ENCODE measurements around the gene NPBWR2. TPM values are rescaled to one million over a fixed set of nuclear protein-coding genes. Genes with fewer than 3 reads are reported as not detected.

NPBWR2 gene
- polyA plus RNA-seq, 1 donor (not counting 4 experiments of a cell fraction or from before 2014, with no cell fraction given): not detected

DNA sequence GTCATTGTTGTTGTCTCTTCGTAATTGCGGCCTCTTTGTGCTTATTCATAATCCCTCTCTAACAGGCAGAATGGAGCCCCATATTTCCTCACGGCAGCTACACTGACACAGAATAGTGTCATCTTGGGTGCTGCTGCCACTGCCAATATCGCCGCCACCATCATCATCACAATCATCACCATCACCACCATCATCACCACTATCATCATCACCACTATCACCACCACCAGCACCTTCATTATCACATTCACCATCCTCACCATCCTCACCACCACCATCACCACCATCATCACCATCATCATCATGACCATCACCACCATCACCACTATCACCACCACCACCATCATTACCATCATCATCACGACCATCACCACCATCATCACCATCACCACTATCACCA, 10.8 kb downstream of the NPBWR2 start:
- Histone ChIP-seq H3K27me3 (ENCODE audit: control insufficient read depth, extremely low read depth, insufficient read depth, low read length) (peaks cover 25% of the 10 kb centered on the region), H3K4me1 (ENCODE audit: control insufficient read depth, extremely low read depth, insufficient read depth, low read length) (no peaks in the 10 kb centered on the region), H3K9me3 (ENCODE audit: control insufficient read depth, low read depth, low read length) (no peaks in the 10 kb centered on the region), H3K27ac (ENCODE audit: control insufficient read depth, insufficient read depth, low read length) (no peak overlapping the region), H3K4me3 (ENCODE audit: control insufficient read depth in 2 of 3, extremely low read depth in 1 of 3, insufficient read depth in 2 of 3, low read depth in 1 of 3, low read length in 3 of 3) (no peak overlapping the region), H3K79me2 (ENCODE audit: control insufficient read depth, insufficient read depth, low read length) (no peaks in the 10 kb centered on the region), H3K36me3 (ENCODE audit: control insufficient read depth in 2 of 2, extremely low read depth in 1 of 2, insufficient read depth in 2 of 2, low read length in 2 of 2) (no peaks in the 10 kb centered on the region), H2AFZ (ENCODE audit: control insufficient read depth, low read length) (no peak overlapping the region), H3K4me2 (ENCODE audit: control insufficient read depth, extremely low read depth, insufficient read depth, low read depth, low read length) (no peak overlapping the region), H4K20me1 (ENCODE audit: control insufficient read depth, extremely low read depth, insufficient read depth, low read length) (no peaks in the 10 kb centered on the region), H3K9me1 (ENCODE audit: control insufficient read depth, extremely low read depth, insufficient read depth, low read length) (no peaks in the 10 kb centered on the region), H3K9ac (ENCODE audit: control insufficient read depth, extremely low read depth, insufficient read depth, low read length) (no peak overlapping the region)
- TF ChIP-seq EZH2 (IDR thresholded peaks at IDR 0.05; ENCODE audit: low read length): no peak
- TF ChIP-seq, protein P1, sequence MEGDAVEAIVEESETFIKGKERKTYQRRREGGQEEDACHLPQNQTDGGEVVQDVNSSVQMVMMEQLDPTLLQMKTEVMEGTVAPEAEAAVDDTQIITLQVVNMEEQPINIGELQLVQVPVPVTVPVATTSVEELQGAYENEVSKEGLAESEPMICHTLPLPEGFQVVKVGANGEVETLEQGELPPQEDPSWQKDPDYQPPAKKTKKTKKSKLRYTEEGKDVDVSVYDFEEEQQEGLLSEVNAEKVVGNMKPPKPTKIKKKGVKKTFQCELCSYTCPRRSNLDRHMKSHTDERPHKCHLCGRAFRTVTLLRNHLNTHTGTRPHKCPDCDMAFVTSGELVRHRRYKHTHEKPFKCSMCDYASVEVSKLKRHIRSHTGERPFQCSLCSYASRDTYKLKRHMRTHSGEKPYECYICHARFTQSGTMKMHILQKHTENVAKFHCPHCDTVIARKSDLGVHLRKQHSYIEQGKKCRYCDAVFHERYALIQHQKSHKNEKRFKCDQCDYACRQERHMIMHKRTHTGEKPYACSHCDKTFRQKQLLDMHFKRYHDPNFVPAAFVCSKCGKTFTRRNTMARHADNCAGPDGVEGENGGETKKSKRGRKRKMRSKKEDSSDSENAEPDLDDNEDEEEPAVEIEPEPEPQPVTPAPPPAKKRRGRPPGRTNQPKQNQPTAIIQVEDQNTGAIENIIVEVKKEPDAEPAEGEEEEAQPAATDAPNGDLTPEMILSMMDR (optimal IDR thresholded peaks at IDR 0.05 in 1 of 3, IDR thresholded peaks at IDR 0.05 in 1 of 3, conservative IDR thresholded peaks at IDR 0.05 in 1 of 3; ENCODE audit: extremely low read depth in 1 of 3, insufficient read depth in 2 of 3, low read length in 3 of 3): no peak
- no peak for DNase-seq (ENCODE audit: low read depth, low spot score)
- dilution Hi-C loops (cut with MboI; ENCODE audit: extremely low pct_ligation_motif_present, low sequenced_read_pairs): no loop called here
- no peak for FAIRE-seq

DNA sequence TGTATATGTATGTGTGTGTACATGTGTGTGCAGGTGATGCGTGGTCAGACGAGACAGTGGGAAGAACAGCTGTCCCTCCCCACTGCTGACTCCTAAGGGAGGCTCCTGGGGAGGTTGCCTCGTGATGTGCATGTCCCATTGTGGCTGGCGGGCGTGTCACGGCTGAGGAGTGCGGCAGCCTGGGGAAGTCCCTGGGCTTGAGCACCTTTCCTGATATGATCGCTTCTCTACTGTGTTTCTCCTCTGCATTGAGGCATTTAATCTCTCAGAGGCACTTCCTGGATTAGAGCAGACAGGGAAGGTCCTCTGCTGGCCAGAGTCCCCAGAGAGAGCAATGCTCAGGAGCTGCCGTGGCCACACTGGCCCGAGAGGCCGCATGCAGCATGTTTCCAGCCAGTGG, 11.4 kb downstream of the NPBWR2 start:
- TF ChIP-seq, protein P1 (optimal IDR thresholded peaks at IDR 0.05 in 1 of 3, IDR thresholded peaks at IDR 0.05 in 1 of 3, conservative IDR thresholded peaks at IDR 0.05 in 1 of 3; ENCODE audit: extremely low read depth in 1 of 3, insufficient read depth in 2 of 3, low read length in 3 of 3): no peak
- no peak for TF ChIP-seq EZH2 (IDR thresholded peaks at IDR 0.05; ENCODE audit: low read length)
- H3K27me3 ChIP-seq (ENCODE audit: control insufficient read depth, extremely low read depth, insufficient read depth, low read length): peaks cover 19% of the 10 kb centered on the region
- FAIRE-seq (no peak), DNase-seq (ENCODE audit: low read depth, low spot score) (no peak)
- no peaks in the 10 kb centered on the region for H3K4me1 ChIP-seq (ENCODE audit: control insufficient read depth, extremely low read depth, insufficient read depth, low read length)
- no peaks in the 10 kb centered on the region for H4K20me1 ChIP-seq (ENCODE audit: control insufficient read depth, extremely low read depth, insufficient read depth, low read length)
- no peak overlapping the region for H3K9ac ChIP-seq (ENCODE audit: control insufficient read depth, extremely low read depth, insufficient read depth, low read length)
- H3K79me2 ChIP-seq (ENCODE audit: control insufficient read depth, insufficient read depth, low read length): no peaks in the 10 kb centered on the region
- H3K4me2 ChIP-seq (ENCODE audit: control insufficient read depth, extremely low read depth, insufficient read depth, low read depth, low read length): no peak overlapping the region
- H2AFZ ChIP-seq (ENCODE audit: control insufficient read depth, low read length): no peak overlapping the region
- no peaks in the 10 kb centered on the region for H3K9me3 ChIP-seq (ENCODE audit: control insufficient read depth, low read depth, low read length)
- H3K9me1 ChIP-seq (ENCODE audit: control insufficient read depth, extremely low read depth, insufficient read depth, low read length): no peaks in the 10 kb centered on the region
- no peak overlapping the region for H3K4me3 ChIP-seq (ENCODE audit: control insufficient read depth in 2 of 3, extremely low read depth in 1 of 3, insufficient read depth in 2 of 3, low read depth in 1 of 3, low read length in 3 of 3)
- dilution Hi-C loops (cut with MboI; ENCODE audit: extremely low pct_ligation_motif_present, low sequenced_read_pairs): no loop called here
- no peak overlapping the region for H3K27ac ChIP-seq (ENCODE audit: control insufficient read depth, insufficient read depth, low read length)
- H3K36me3 ChIP-seq (ENCODE audit: control insufficient read depth in 2 of 2, extremely low read depth in 1 of 2, insufficient read depth in 2 of 2, low read length in 2 of 2): no peaks in the 10 kb centered on the region

Measured in keratinocyte (primary cell).